ENCODE data around the gene H1-8.

The H1-8 gene

GRCh38 chr3:129594409-129594808 is 51.4 kb downstream of the H1-8 start:
- DNase-seq (ENCODE audit: low spot score), result no peak

GRCh38 chr3:129594907-129595390 is 52.0 kb downstream of the H1-8 start:
- DNase-seq (ENCODE audit: low spot score), result no peak

GRCh38 chr3:129595544-129596193 is 52.7 kb downstream of the H1-8 start:
- DNase-seq (ENCODE audit: low spot score), result no peak

- no peak for DNase-seq (ENCODE audit: low spot score)
Observed at GRCh38 chr3:129596194-129597086, 53.5 kb downstream of the H1-8 start.

GRCh38 chr3:129597087-129597999 is 54.4 kb downstream of the H1-8 start:
- no peak for DNase-seq (ENCODE audit: low spot score)

GRCh38 chr3:129598000-129598381 is 55.0 kb downstream of the H1-8 start:
- no peak for DNase-seq (ENCODE audit: low spot score)

GRCh38 chr3:129598484-129598883 is 55.5 kb downstream of the H1-8 start:
- no peak for DNase-seq (ENCODE audit: low spot score)

GRCh38 chr3:129599073-129599472 is 56.1 kb downstream of the H1-8 start:
- DNase-seq (ENCODE audit: low spot score), result no peak

GRCh38 chr3:129599607-129600006 is 56.6 kb downstream of the H1-8 start:
- DNase-seq (ENCODE audit: low spot score), result no peak

GRCh38 chr3:129600348-129600747 is 57.4 kb downstream of the H1-8 start:
- no peak for DNase-seq (ENCODE audit: low spot score)
